Right atrium auricular region (tissue), 2 donors: ENCODE results near the gene AKAP9. TPM values are rescaled to one million over a fixed set of nuclear protein-coding genes. Genes with fewer than 3 reads are reported as not detected.
"Not testable (repeated sequence)": the region's sequence is repeated elsewhere in the genome, so short reads cannot be mapped to it uniquely, and the experiment has no call there.

Experiments used
- DNase-seq: peaks from one replicate; pipeline ENCODE4 v3.0.0-alpha.2; 2019; ENCODE audit warnings: low spot score
- H3K27ac ChIP-seq, 2 donors: fragments of 200-600 bp; sonication (generic); 1 replicate in 1 of 2; 2 replicates in 1 of 2; pipeline ENCODE4 v1.5.1; 2016 to 2019
- H3K27me3 ChIP-seq, 2 donors: fragments of 200-600 bp; sonication (generic); one replicate each; pipeline versions ENCODE4 v1.5.1 to v1.6.0; 2017 to 2019
- H3K36me3 ChIP-seq: fragments of 200-600 bp; sonication (generic); one replicate; pipeline ENCODE4 v1.5.1; 2016
- H3K4me1 ChIP-seq, 2 donors: fragments of 200-600 bp; sonication (generic); one replicate each; pipeline versions ENCODE4 v1.5.1 to v1.6.0; 2017 to 2019
- H3K4me3 ChIP-seq, 2 donors: fragments of 200-600 bp; sonication (generic); 1 replicate in 1 of 2; 2 replicates in 1 of 2; pipeline ENCODE4 v1.5.1; 2017 to 2019; ENCODE audit warnings: mild to moderate bottlenecking in 1 of 2, moderate library complexity in 1 of 2
- H3K9me3 ChIP-seq, 2 donors: fragments of 200-600 bp; sonication (generic); one replicate each; pipeline ENCODE4 v1.5.1; 2019
- total RNA-seq, 2 donors: library from RNA; depleted of rRNA; stranded (reverse); fragments of >200 nt; gene quantifications; one replicate each; pipeline ENCODE4 v1.1.0, GENCODE V29; 2016
- TF ChIP-seq, protein P1 (sequence below), 2 donors: fragments of 200-600 bp; sonication (generic); IDR thresholded peaks; one replicate each; pipeline ENCODE4 v1.5.1; 2019; ENCODE audit warnings: antibody characterized with exemption in 2 of 2

Gene AKAP9
- total RNA-seq, 2 donors from 2014 or later, result 28.5 to 41.8 TPM

DNA sequence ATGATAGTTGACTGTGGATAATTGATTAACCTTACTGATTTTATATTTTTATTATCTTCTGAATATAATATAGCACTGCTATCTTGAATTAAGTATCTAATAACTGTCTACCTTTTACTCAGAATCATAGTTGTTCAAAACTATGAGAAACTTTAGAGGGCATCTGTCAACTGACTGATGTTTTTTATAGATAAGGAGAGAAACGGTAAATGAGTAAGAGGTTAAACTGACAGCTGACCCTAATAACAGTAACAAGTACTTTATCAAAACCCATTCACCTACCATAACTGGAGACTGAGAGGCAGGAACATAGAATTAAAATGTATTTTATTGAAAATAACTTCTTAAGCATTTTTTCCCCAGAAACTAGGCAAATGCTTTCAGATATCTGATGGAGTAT lies 131.5 kb downstream of the AKAP9 start:
- no peak for DNase-seq
- Histone ChIP-seq H3K4me3 (no peak overlapping the region), H3K36me3 (peaks cover 5% of the 10 kb centered on the region), H3K27me3 (no peaks in the 10 kb centered on the region), H3K4me1 (no peaks in the 10 kb centered on the region), H3K27ac (no peak overlapping the region), H3K9me3 (no peaks in the 10 kb centered on the region)
- TF ChIP-seq, protein P1, sequence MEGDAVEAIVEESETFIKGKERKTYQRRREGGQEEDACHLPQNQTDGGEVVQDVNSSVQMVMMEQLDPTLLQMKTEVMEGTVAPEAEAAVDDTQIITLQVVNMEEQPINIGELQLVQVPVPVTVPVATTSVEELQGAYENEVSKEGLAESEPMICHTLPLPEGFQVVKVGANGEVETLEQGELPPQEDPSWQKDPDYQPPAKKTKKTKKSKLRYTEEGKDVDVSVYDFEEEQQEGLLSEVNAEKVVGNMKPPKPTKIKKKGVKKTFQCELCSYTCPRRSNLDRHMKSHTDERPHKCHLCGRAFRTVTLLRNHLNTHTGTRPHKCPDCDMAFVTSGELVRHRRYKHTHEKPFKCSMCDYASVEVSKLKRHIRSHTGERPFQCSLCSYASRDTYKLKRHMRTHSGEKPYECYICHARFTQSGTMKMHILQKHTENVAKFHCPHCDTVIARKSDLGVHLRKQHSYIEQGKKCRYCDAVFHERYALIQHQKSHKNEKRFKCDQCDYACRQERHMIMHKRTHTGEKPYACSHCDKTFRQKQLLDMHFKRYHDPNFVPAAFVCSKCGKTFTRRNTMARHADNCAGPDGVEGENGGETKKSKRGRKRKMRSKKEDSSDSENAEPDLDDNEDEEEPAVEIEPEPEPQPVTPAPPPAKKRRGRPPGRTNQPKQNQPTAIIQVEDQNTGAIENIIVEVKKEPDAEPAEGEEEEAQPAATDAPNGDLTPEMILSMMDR (IDR thresholded peaks at IDR 0.05), result no peak

DNA sequence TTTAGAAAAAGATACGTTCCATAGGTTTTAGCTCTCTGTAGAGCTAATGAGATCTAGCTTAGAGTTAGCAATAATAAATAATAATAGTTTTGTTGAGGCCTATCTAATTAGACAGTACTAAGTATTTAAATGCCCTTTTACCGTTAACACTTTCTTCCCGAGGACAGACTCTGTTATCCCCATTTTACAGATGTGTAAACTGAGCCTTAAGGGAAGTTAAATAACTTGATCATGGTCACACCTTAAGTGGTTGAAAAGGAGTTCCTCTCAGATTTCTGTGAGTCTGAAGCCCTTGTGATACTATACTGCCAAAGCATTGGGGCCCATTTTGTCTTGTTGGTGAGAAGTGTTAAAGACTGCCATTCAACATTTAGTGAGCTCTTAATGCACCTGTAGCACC lies 132.0 kb downstream of the AKAP9 start:
- Histone ChIP-seq H3K9me3 (no peaks in the 10 kb centered on the region), H3K4me1 (no peaks in the 10 kb centered on the region), H3K27me3 (no peaks in the 10 kb centered on the region), H3K27ac (no peak overlapping the region), H3K36me3 (peaks cover 11% of the 10 kb centered on the region), H3K4me3 (no peak overlapping the region)
- DNase-seq, result no peak
- TF ChIP-seq, protein P1 (IDR thresholded peaks at IDR 0.05), result no peak

DNA sequence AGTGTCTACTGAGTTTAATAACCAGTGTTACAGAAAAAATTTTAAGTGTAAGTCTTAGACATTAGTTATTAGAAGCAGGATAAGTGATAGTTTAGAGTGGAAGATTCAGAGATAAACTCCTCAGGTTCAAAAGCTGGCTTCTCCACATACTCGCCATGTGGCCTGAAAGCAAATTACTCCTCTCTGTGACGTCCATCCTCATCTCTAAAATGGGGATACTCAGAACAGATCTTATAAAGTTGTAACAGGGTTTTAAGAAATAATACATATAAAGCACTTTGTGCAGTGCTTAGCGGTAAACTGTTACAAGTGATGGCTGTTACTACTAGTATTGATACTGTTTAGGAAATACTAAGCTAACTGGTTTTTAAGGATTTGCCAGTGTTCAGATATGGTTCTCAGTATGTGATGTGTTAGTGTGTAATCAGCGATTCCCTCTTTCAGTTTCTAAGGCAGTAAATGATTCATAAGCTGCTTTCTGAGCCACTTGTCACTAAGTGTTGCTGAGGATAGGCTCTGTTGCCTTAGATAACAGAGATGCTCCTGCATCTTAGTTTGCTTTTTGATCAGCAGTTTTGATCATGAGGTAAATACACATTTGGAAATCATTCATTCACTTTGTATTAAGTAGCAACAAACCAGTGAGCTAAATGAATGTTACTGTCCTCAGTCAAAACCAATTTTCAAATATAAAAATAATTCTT lies 134.9 kb downstream of the AKAP9 start:
- H3K27me3 ChIP-seq, result no peaks in the 10 kb centered on the region
- H3K27ac ChIP-seq, result no peak overlapping the region
- H3K9me3 ChIP-seq, result no peaks in the 10 kb centered on the region
- no peaks in the 10 kb centered on the region for H3K4me1 ChIP-seq
- H3K36me3 ChIP-seq, result peaks cover 32% of the 10 kb centered on the region
- TF ChIP-seq, protein P1 (IDR thresholded peaks at IDR 0.05), result no peak
- H3K4me3 ChIP-seq, result no peak overlapping the region
- no peak for DNase-seq

DNA sequence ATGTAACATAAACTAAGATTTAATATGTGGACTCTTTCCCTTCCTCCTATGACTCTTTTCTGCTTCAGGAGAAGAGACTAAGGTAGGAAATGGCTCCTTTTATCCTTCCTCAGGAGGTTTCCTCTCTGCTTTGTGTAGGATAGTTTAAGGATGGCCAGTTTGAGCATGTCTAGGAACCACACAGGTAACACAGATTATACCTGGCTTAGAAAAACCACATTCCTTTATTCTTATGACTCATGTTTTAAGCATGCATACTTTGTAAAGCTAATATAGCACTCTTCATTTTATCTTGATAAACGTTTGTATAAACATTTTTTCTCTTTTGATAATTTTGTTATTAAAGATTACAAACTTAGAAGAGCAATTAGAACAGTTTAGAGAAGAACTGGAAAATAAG lies 135.8 kb downstream of the AKAP9 start:
- DNase-seq, result no peak
- Histone ChIP-seq H3K27ac (no peak overlapping the region), H3K4me1 (no peaks in the 10 kb centered on the region), H3K36me3 (peaks cover 36% of the 10 kb centered on the region), H3K9me3 (no peaks in the 10 kb centered on the region), H3K4me3 (no peak overlapping the region), H3K27me3 (no peaks in the 10 kb centered on the region)
- TF ChIP-seq, protein P1 (IDR thresholded peaks at IDR 0.05), result no peak

DNA sequence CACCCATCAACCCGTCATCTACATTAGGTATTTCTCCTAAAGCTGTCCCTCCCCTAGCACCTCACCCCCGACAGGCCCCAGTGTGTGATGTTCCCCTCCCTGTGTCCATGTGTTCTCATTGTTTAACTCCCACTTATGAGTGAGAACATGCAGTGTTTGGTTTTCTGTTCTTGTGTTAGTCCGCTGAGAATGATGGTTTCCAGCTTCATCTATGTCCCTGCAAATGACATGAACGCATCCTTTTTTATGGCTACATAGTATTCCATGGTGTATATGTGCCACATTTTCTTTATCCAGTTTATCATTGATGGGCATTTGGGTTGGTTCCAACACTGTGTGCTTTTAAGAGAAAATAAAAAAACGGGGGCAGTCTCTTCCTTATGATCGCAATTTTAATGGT lies 143.3 kb downstream of the AKAP9 start:
- not testable (repeated sequence) for DNase-seq, H3K27ac ChIP-seq, H3K4me3 ChIP-seq, H3K4me1 ChIP-seq, H3K9me3 ChIP-seq, H3K27me3 ChIP-seq
- H3K36me3 ChIP-seq, result peaks cover 76% of the 10 kb centered on the region

DNA sequence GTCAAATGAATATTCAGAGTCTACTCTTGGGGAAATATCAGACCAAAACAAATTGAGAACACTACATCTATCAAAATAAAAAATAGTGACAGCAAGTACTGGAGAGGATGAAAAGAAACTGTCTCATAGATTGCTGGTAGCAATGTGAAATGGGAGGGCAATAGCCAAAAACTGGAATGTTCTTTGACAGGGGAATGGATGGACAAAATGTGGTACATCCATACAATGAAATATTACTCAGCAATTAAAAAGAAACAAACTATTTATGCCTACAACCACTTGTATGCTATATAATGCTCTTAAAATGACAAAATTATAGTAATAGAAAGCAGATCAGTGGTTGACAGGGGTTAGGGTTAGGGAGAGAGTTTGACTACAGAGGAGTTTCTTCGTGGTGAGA lies 147.6 kb downstream of the AKAP9 start:
- DNase-seq, result no peak
- no peaks in the 10 kb centered on the region for H3K27me3 ChIP-seq
- H3K36me3 ChIP-seq, result peaks cover 84% of the 10 kb centered on the region
- no peak overlapping the region for H3K4me3 ChIP-seq
- TF ChIP-seq, protein P1 (IDR thresholded peaks at IDR 0.05), result no peak
- no peaks in the 10 kb centered on the region for H3K4me1 ChIP-seq
- H3K27ac ChIP-seq, result no peak overlapping the region
- no peaks in the 10 kb centered on the region for H3K9me3 ChIP-seq
